Measurements from ENCODE around the gene NARS2.
"Not testable (repeated sequence)": the region's sequence is repeated elsewhere in the genome, so short reads cannot be mapped to it uniquely, and the experiment has no call there.

The NARS2 gene

GRCh38 chr11:78472905-78473304, 101.8 kb downstream of the NARS2 start:
- DNase-seq = no peak

GRCh38 chr11:78472382-78472781, 102.3 kb downstream of the NARS2 start:
- DNase-seq = no peak

- no peak for DNase-seq
These were observed 103.7 kb downstream of the NARS2 start for GRCh38 chr11:78470861-78471442.

- no peak for DNase-seq
These were observed 104.8 kb downstream of the NARS2 start for GRCh38 chr11:78469896-78470295.

GRCh38 chr11:78467931-78468330, 106.7 kb downstream of the NARS2 start:
- DNase-seq = no peak

GRCh38 chr11:78467370-78467769, 107.3 kb downstream of the NARS2 start:
- no peak for DNase-seq

- DNase-seq = no peak
These were observed 109.3 kb downstream of the NARS2 start for GRCh38 chr11:78465169-78465942.

- not testable (repeated sequence) for DNase-seq
These were observed 109.9 kb downstream of the NARS2 start for GRCh38 chr11:78464787-78465168.

- DNase-seq = no peak
These were observed 114.2 kb downstream of the NARS2 start for GRCh38 chr11:78460471-78460870.

- no peak for DNase-seq
These were observed 114.9 kb downstream of the NARS2 start for GRCh38 chr11:78459738-78460137.

- no peak for DNase-seq
These were observed 117.2 kb downstream of the NARS2 start for GRCh38 chr11:78457448-78457847.

- no peak for DNase-seq
These were observed 121.3 kb downstream of the NARS2 start for GRCh38 chr11:78453140-78453935.

GRCh38 chr11:78451371-78452150, 123.1 kb downstream of the NARS2 start:
- no peak for DNase-seq

- DNase-seq = no peak
These were observed 123.8 kb downstream of the NARS2 start for GRCh38 chr11:78450866-78451265.

- DNase-seq = no peak
These were observed 124.8 kb downstream of the NARS2 start for GRCh38 chr11:78449866-78450265.

GRCh38 chr11:78446210-78446609, 128.5 kb downstream of the NARS2 start:
- DNase-seq = no peak

- DNase-seq = no peak
These were observed 129.9 kb downstream of the NARS2 start for GRCh38 chr11:78444726-78445125.

- no peak for DNase-seq
These were observed 132.7 kb downstream of the NARS2 start for GRCh38 chr11:78441956-78442355.

- DNase-seq = no peak
These were observed 136.2 kb downstream of the NARS2 start for GRCh38 chr11:78438298-78438975.

- DNase-seq = no peak
These were observed 141.7 kb downstream of the NARS2 start for GRCh38 chr11:78432956-78433355.

GRCh38 chr11:78432058-78432515, 142.6 kb downstream of the NARS2 start:
- peak; percentile 1 for DNase-seq

- no peak for DNase-seq
These were observed 145.0 kb downstream of the NARS2 start for GRCh38 chr11:78429660-78430059.

Data from COR-L47 (cell line).